SK-N-SH (cell line): ENCODE data around the gene CYTH3. TPM values are rescaled to one million over a fixed set of nuclear protein-coding genes. Genes with fewer than 3 reads are reported as not detected.
A peak's percentile ranks its signal among the peaks of the same experiment; 100 is the strongest.

ENCODE experiments used
- CTCF ChIA-PET: fragments of 300-600, 350-600 bp; formaldehyde crosslinking; extraction: SDS; loops from one replicate; lab custom pipeline; 2021; lab: Yijun Ruan, JAX
- POLR2A ChIA-PET: fragments of 350-600 bp; sonication (Branson Sonifier 250); formaldehyde crosslinking; extraction: SDS; loops from one replicate; lab custom pipeline; 2020; ENCODE audit warnings: antibody characterized with exemption, inconsistent platforms; lab: Yijun Ruan, JAX
- DNase-seq: peaks from one replicate; pipeline ENCODE4 v3.0.0; 2012
- H2AFZ ChIP-seq: fragments of 200-600 bp; sonication (generic); 2 replicates; pipeline ENCODE4 v1.8.1; 2016; ENCODE audit warnings: antibody characterized with exemption, mild to moderate bottlenecking, low read depth
- H3F3A ChIP-seq: fragments of 200-600 bp; sonication (generic); replicated peaks from 2 replicates; pipeline ENCODE3; 2016; ENCODE audit warnings: antibody characterized with exemption, mild to moderate bottlenecking; ENCODE audit not compliant: insufficient read depth
- H3K27ac ChIP-seq, 2 experiments: fragments of 200-500 bp in 1 of 2; fragments of 200-600 bp in 1 of 2; sonication (Bioruptor generic) in 1 of 2; sonication (generic), shearing (Covaris generic) in 1 of 2; 2 replicates each; pipeline versions ENCODE4 v1.5.1 to v1.6.1; 2014 to 2016; ENCODE audit warnings: low read depth in 2 of 2, inconsistent platforms in 1 of 2, low read length in 1 of 2, mild to moderate bottlenecking in 1 of 2, mixed read lengths in 1 of 2
- H3K27me3 ChIP-seq: fragments of 200-600 bp; sonication (generic), shearing (Covaris generic); 2 replicates; pipeline ENCODE4 v1.6.1; 2016; ENCODE audit warnings: mixed run types; ENCODE audit not compliant: insufficient read depth
- H3K36me3 ChIP-seq, 2 experiments: fragments of 200-500 bp in 1 of 2; fragments of 200-600 bp in 1 of 2; sonication (Bioruptor generic) in 1 of 2; sonication (generic) in 1 of 2; replicated peaks in 1 of 2; 2 replicates each; pipeline versions ENCODE3 to v1.5.1; 2014 to 2016; ENCODE audit warnings: low read length in 1 of 2, mild to moderate bottlenecking in 1 of 2; ENCODE audit not compliant: insufficient read depth in 2 of 2, control insufficient read depth in 1 of 2
- H3K4me1 ChIP-seq, 2 experiments: fragments of 200-500 bp in 1 of 2; fragments of 200-600 bp in 1 of 2; sonication (Bioruptor generic) in 1 of 2; sonication (generic), shearing (Covaris generic) in 1 of 2; 2 replicates each; pipeline versions ENCODE4 v1.5.1 to v1.6.1; 2014 to 2016; ENCODE audit warnings: low read depth in 1 of 2, low read length in 1 of 2, mixed run types in 1 of 2; ENCODE audit not compliant: insufficient read depth in 2 of 2, control insufficient read depth in 1 of 2
- H3K4me2 ChIP-seq: fragments of 200-600 bp; sonication (generic), shearing (Covaris generic); 2 replicates; pipeline ENCODE4 v1.6.1; 2017; ENCODE audit warnings: mixed run types
- H3K4me3 ChIP-seq, 2 experiments: fragments of 200-500 bp in 1 of 2; fragments of 200-600 bp in 1 of 2; sonication (Bioruptor generic) in 1 of 2; sonication (generic), shearing (Covaris generic) in 1 of 2; 2 replicates each; pipeline versions ENCODE4 v1.5.1 to v1.8.1; 2014 to 2016; ENCODE audit warnings: low read depth in 2 of 2, inconsistent platforms in 1 of 2, low read length in 1 of 2, mild to moderate bottlenecking in 1 of 2, mixed read lengths in 1 of 2, moderate library complexity in 1 of 2
- H3K79me2 ChIP-seq: fragments of 200-600 bp; sonication (generic); 2 replicates; pipeline ENCODE4 v1.8.1; 2017; ENCODE audit warnings: mild to moderate bottlenecking; ENCODE audit not compliant: insufficient read depth
- H3K9ac ChIP-seq: fragments of 200-600 bp; sonication (generic); 2 replicates; pipeline ENCODE4 v1.6.1; 2017; ENCODE audit warnings: mixed run types
- H3K9me2 ChIP-seq: fragments of 200-600 bp; sonication (generic); 2 replicates; pipeline ENCODE4 v1.6.1; 2017; ENCODE audit warnings: mixed run types
- H3K9me3 ChIP-seq: fragments of 200-600 bp; sonication (generic); 2 replicates; pipeline ENCODE4 v1.6.1; 2017; ENCODE audit warnings: mixed run types, mild to moderate bottlenecking, moderate library complexity
- H4K20me1 ChIP-seq: fragments of 200-600 bp; sonication (generic); 2 replicates; pipeline ENCODE4 v1.6.1; 2017; ENCODE audit warnings: mild to moderate bottlenecking, mixed run types; ENCODE audit not compliant: insufficient read depth
- CHD2 ChIP-seq: fragments of 150-350 bp; IDR thresholded peaks from 2 replicates; pipeline ENCODE4 v1.6.1; 2018; ENCODE audit warnings: low read length; ENCODE audit not compliant: partially characterized antibody
- EP300 ChIP-seq, 2 experiments: IDR thresholded peaks; 2 replicates each; pipeline versions ENCODE4 v1.4.0 to v1.6.1; 2012; ENCODE audit warnings: borderline replicate concordance in 1 of 2, low read depth in 1 of 2, low read length in 1 of 2
- EZH2phosphoT487 ChIP-seq: fragments of 200-600 bp; sonication (generic); IDR thresholded peaks from 2 replicates; pipeline ENCODE4 v1.6.1; 2017; ENCODE audit warnings: low read depth, mixed run types, mild to moderate bottlenecking, antibody characterized with exemption, moderate library complexity, borderline replicate concordance
- FOXJ3 ChIP-seq: sonication (generic); formaldehyde crosslinking; IDR thresholded peaks from 2 replicates; pipeline ENCODE4 v1.5.1; 2020; ENCODE audit warnings: mild to moderate bottlenecking, missing genetic modification reagents
- FOXM1 ChIP-seq: IDR thresholded peaks from 2 replicates; pipeline ENCODE4 v1.4.0; 2012; ENCODE audit warnings: low read depth, mild to moderate bottlenecking
- GABPA ChIP-seq: IDR thresholded peaks from 2 replicates; pipeline ENCODE4 v1.4.0; 2012; ENCODE audit warnings: low read depth, mild to moderate bottlenecking
- IRF3 ChIP-seq: fragments of 150-350 bp; IDR thresholded peaks from 2 replicates; pipeline ENCODE4 v1.6.1; 2016; ENCODE audit warnings: mild to moderate bottlenecking, low read depth, low read length
- JUND ChIP-seq: IDR thresholded peaks from 2 replicates; pipeline ENCODE4 v1.4.0; 2012
- RAD21 ChIP-seq: IDR thresholded peaks from 2 replicates; pipeline ENCODE4 v1.6.1; 2012; ENCODE audit warnings: mild to moderate bottlenecking, low read length
- RCOR1 ChIP-seq: fragments of 150-350 bp; IDR thresholded peaks from 2 replicates; pipeline ENCODE4 v1.6.1; 2017; ENCODE audit warnings: antibody characterized with exemption, low read length
- RXRA ChIP-seq: IDR thresholded peaks from 2 replicates; pipeline ENCODE4 v1.4.0; 2012; ENCODE audit warnings: low read depth, mild to moderate bottlenecking, borderline replicate concordance
- TCF12 ChIP-seq: IDR thresholded peaks from 2 replicates; pipeline ENCODE4 v1.4.0; 2012
- TEAD4 ChIP-seq: IDR thresholded peaks from 2 replicates; pipeline ENCODE4 v1.4.0; 2012; ENCODE audit warnings: mild to moderate bottlenecking, borderline replicate concordance; ENCODE audit not compliant: insufficient read depth
- USF2 ChIP-seq: fragments of 150-350 bp; IDR thresholded peaks from 2 replicates; pipeline ENCODE4 v1.6.1; 2017; ENCODE audit warnings: antibody characterized with exemption, low read length, low read depth, borderline replicate concordance
- YY1 ChIP-seq: IDR thresholded peaks from 2 replicates; pipeline ENCODE4 v1.4.0; 2012; ENCODE audit warnings: low read depth, mild to moderate bottlenecking
- whole genome bisulfite sequencing: methylation state at CpG from one replicate; pipeline ENCODE4 v1.1.6; 2017; ENCODE audit warnings: low lambda C conversion rate; 5-methylcytosine and 5-hydroxymethylcytosine counted together
- polyA plus RNA-seq, 3 experiments: library from polyadenylated mRNA; depleted of rRNA; stranded (reverse); fragments of >200 nt; gene quantifications; 2 replicates each; pipeline ENCODE4 v1.2.3, GENCODE V29; 2012
- TF ChIP-seq, protein P1 (sequence below): IDR thresholded peaks from 2 replicates; pipeline ENCODE4 v1.6.1; 2012; ENCODE audit warnings: mild to moderate bottlenecking, low read depth, low read length, moderate library complexity
- TF ChIP-seq, protein P2 (sequence below): IDR thresholded peaks from 2 replicates; pipeline ENCODE4 v1.4.0; 2012; ENCODE audit warnings: low read depth, borderline replicate concordance
- TF ChIP-seq, protein P3 (sequence below): IDR thresholded peaks from 2 replicates; pipeline ENCODE4 v1.4.0; 2012; ENCODE audit warnings: low read depth

The CYTH3 gene
- polyA plus RNA-seq, 1 of the 3 experiments (the other 2 are of a cell fraction) = 55.1 TPM

DNA sequence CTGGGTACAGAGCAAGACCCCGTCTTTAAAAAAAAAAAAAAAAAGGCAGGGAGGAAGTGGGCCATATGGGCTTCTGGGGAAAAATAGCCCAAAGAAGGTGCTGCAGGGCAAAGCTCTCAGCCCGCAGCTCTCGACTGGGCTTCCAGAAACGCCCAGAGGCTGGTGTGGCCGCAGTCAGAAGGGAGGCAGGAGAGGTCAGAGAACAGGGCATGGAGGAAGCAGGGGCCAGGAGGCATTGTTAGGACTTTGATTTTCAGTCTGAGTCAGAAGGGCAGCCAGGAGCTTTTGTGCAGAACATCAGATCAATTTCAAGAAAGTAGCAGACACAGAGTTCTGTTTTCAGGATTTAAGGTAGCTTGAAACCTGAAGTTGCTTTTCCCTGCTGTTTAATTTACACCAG, 35.3 kb upstream of the CYTH3 start:
- Histone ChIP-seq H3K27me3 (no peaks in the 10 kb centered on the region), H2AFZ (peak overlapping the region; percentile 73), H3K9me3 (no peaks in the 10 kb centered on the region), H3K9me2 (no peaks in the 10 kb centered on the region), H4K20me1 (no peaks in the 10 kb centered on the region), H3K79me2 (no peaks in the 10 kb centered on the region)
- POLR2A ChIA-PET = no interaction called here
- CTCF ChIA-PET = interaction anchor here (0.7 to 1.3 kb wide), 5 partner anchors 15 to 148 kb away, joined by 3 to 5 read pairs (median 3); no protein-coding TSS in a partner anchor
- 61% methylated on average over 5 of the region's 5 CpGs for WGBS
- no peak for TF ChIP-seq FOXJ3
- TF ChIP-seq YY1 = no peak
- no peak for TF ChIP-seq FOXM1
- no peak for TF ChIP-seq GABPA
- no peak for TF ChIP-seq EZH2phosphoT487
- no peak for TF ChIP-seq RAD21
- TF ChIP-seq, all 33 proteins: peak for 0
- Histone ChIP-seq H3K4me1 (peaks cover 0 to 9% of the 10 kb centered on the region in 2 experiments; a peak in 1 of 4 replicates), H3K9ac (no peak overlapping the region), H3K4me3 (no peak overlapping the region), H3K27ac (peak overlapping the region in 1 of 2 experiments; percentile 4; a peak in 1 of 4 replicates), H3K4me2 (no peak overlapping the region), H3K36me3 (no peaks in the 10 kb centered on the region), H3F3A (peaks cover 31% of the 10 kb centered on the region)
- DNase-seq = no peak

DNA sequence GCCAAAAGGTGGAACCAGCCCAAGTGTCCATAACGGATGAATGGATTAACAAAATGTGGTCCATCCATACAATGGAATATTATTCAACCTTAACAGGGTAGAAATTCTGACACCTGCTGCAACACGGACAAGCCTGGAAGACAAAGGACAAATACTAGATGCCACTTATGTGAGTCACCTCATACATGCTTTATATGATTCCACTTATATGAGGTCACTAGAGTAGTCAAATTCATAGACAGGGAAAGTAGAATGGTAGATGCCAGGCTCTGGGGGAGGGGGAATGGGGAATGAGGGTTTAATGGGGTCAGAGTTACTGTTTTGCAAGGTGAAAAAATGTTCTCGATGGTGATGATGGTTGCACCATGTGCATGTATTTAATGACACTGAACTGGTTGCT, 34.0 kb upstream of the CYTH3 start:
- WGBS = 35% methylated on average over 3 of the region's 3 CpGs
- Histone ChIP-seq H3K27ac (peak overlapping the region in 1 of 2 experiments; percentile 37; a peak in 2 of 4 replicates), H3K9me2 (no peaks in the 10 kb centered on the region), H2AFZ (0 out of 2 replicates have a peak overlapping the region, but pooled peaks have one; percentile 20), H3K27me3 (no peaks in the 10 kb centered on the region), H3K79me2 (no peaks in the 10 kb centered on the region), H3K36me3 (no peaks in the 10 kb centered on the region), H3K4me3 (no peak overlapping the region), H3K4me2 (no peak overlapping the region; the same call in 1 of the 2 replicates), H3K4me1 (peaks cover 0 to 9% of the 10 kb centered on the region in 2 experiments; a peak in 1 of 4 replicates), H4K20me1 (no peaks in the 10 kb centered on the region), H3F3A (peaks cover 39% of the 10 kb centered on the region), H3K9ac (no peak overlapping the region), H3K9me3 (no peaks in the 10 kb centered on the region)
- DNase-seq = no peak
- POLR2A ChIA-PET = no interaction called here
- CTCF ChIA-PET = interaction anchor here (2.7 kb wide), 1 partner anchor 17 kb away, joined by 13 read pairs; no protein-coding TSS in a partner anchor
- no peak for TF ChIP-seq IRF3
- no peak for TF ChIP-seq CHD2
- peak in 1 of 2 experiments; percentile 66; a peak in 1 of 4 replicates for TF ChIP-seq EP300 (IDR thresholded peaks at IDR 0.05; ENCODE audit: borderline replicate concordance in 1 of 2, low read depth in 1 of 2, low read length in 1 of 2)
- TF ChIP-seq, protein P1, sequence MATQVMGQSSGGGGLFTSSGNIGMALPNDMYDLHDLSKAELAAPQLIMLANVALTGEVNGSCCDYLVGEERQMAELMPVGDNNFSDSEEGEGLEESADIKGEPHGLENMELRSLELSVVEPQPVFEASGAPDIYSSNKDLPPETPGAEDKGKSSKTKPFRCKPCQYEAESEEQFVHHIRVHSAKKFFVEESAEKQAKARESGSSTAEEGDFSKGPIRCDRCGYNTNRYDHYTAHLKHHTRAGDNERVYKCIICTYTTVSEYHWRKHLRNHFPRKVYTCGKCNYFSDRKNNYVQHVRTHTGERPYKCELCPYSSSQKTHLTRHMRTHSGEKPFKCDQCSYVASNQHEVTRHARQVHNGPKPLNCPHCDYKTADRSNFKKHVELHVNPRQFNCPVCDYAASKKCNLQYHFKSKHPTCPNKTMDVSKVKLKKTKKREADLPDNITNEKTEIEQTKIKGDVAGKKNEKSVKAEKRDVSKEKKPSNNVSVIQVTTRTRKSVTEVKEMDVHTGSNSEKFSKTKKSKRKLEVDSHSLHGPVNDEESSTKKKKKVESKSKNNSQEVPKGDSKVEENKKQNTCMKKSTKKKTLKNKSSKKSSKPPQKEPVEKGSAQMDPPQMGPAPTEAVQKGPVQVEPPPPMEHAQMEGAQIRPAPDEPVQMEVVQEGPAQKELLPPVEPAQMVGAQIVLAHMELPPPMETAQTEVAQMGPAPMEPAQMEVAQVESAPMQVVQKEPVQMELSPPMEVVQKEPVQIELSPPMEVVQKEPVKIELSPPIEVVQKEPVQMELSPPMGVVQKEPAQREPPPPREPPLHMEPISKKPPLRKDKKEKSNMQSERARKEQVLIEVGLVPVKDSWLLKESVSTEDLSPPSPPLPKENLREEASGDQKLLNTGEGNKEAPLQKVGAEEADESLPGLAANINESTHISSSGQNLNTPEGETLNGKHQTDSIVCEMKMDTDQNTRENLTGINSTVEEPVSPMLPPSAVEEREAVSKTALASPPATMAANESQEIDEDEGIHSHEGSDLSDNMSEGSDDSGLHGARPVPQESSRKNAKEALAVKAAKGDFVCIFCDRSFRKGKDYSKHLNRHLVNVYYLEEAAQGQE = peak; percentile 28; the same call in 1 of the 2 replicates
- no peak for TF ChIP-seq RCOR1
- peak; percentile 84 for TF ChIP-seq TCF12
- peak; percentile 70; the same call in 1 of the 2 replicates for TF ChIP-seq TEAD4
- no peak for TF ChIP-seq USF2
- peak; percentile 93 for TF ChIP-seq JUND
- TF ChIP-seq, protein P2, sequence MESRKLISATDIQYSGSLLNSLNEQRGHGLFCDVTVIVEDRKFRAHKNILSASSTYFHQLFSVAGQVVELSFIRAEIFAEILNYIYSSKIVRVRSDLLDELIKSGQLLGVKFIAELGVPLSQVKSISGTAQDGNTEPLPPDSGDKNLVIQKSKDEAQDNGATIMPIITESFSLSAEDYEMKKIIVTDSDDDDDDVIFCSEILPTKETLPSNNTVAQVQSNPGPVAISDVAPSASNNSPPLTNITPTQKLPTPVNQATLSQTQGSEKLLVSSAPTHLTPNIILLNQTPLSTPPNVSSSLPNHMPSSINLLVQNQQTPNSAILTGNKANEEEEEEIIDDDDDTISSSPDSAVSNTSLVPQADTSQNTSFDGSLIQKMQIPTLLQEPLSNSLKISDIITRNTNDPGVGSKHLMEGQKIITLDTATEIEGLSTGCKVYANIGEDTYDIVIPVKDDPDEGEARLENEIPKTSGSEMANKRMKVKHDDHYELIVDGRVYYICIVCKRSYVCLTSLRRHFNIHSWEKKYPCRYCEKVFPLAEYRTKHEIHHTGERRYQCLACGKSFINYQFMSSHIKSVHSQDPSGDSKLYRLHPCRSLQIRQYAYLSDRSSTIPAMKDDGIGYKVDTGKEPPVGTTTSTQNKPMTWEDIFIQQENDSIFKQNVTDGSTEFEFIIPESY = 0 out of 2 replicates have a peak, but pooled peaks have one; percentile 27
- TF ChIP-seq, protein P3, sequence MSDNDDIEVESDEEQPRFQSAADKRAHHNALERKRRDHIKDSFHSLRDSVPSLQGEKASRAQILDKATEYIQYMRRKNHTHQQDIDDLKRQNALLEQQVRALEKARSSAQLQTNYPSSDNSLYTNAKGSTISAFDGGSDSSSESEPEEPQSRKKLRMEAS = peak; percentile 30; the same call in 1 of the 2 replicates
- TF ChIP-seq RXRA = peak; percentile 49; the same call in 1 of the 2 replicates
